NCI-H1048 (cell line): Measurements from ENCODE around the gene MYOF.
"Not testable (repeated sequence)": the region's sequence is repeated elsewhere in the genome, so short reads cannot be mapped to it uniquely, and the experiment has no call there.

ENCODE experiments used
- DNase-seq: peaks from one replicate; lab custom pipeline; 2025; lab: John Stamatoyannopoulos, UW

The MYOF gene

DNA sequence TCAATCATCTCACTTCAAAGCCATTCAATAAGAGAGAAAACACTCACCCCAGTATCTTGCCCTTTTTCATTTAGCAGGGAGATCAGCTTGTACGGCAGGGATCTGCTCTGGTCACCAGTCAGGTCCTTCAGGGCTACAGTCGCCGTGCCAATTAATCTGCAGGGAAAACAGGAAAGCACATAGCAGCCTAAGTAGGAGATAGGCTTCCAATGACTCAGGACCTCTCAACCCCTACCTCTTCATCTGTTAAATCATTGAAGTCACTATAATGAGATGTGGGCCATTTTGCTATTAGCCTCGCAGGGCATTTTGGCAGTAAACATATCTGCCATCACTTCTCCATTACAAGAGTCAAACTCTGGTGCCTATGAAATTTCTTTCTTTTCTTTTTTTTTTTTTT lies 50.8 kb downstream of the MYOF start:
- no peak for DNase-seq

DNA sequence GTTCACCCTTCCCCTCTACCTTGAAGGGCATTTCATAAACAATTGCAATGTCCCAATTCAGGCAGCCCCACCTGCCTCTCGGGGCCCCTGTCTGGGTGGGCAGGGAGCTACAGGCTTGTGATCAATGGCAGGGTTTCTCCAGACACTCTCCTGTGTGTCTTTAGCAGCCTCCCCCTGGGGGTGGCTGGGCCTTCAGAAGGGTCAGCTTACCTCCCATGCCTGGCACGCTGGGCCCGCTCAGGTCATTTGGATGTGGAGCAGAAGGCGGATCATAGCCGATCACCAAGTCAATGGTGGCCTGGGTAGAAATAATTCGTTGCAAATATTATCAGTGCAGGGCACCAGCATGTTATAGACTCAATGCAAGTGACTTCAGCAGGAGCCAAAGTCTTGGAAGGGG lies 56.3 kb downstream of the MYOF start:
- DNase-seq: no peak

DNA sequence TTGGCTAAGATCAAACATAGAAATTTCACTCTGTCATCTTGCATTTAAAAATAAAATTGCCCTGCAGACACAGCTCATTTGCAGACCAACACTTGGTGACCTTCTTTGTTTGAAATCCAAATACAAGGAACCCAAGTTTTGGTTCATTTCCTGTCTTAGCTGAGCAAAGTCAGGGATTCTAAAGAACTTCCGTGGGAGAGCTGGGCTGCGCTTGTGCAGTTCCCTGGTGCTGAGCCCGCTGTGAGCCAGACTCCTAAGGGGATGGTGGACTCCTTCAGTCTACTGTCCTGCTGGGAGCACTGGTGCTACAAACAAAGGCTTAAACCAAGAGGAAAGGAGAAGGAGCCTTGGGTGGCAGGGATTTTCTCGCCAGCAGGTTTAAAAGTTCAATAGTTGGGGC lies 60.0 kb downstream of the MYOF start:
- DNase-seq: no peak

DNA sequence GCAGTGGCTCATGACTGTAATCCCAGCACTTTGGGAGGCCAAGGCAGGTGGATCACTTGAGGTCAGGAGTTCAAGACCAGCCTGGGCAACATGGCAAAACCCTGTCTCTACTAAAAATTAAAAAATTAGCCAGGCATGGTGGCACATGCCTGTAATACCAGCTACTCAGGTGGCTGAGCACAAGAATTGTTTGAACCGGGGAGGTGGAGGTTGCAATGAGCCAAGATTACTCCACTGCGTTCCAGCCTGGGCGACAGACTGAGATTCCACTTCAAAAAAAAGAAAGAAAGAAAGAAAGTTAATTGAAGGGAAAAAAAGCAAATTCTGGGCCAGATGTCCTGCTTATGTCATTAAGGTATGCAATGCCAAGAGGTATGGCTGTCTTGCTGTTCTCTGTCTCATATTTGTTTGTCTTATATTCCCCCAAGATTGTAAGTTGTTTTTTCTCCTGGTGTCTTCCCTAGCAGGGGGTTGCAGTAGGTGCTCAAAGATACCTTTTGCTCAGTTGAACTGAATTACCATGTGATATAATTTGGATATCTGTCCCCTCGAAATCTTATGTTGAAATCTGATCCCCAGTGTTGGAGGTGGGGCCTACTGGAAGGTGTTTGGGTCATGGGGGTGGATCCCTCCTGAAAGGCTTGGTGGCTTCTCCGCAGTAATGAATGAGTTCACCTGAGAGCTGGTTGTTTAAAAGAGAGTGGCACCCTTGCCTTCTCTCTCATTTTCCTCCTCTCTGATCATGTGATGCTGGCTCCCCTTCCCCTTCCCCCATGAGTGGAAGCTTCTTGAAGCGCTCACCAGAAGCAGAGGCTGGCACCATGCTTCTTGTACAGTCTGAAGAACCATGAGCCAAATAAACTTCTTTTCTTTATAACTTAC lies 60.9 kb downstream of the MYOF start:
- DNase-seq: no peak

DNA sequence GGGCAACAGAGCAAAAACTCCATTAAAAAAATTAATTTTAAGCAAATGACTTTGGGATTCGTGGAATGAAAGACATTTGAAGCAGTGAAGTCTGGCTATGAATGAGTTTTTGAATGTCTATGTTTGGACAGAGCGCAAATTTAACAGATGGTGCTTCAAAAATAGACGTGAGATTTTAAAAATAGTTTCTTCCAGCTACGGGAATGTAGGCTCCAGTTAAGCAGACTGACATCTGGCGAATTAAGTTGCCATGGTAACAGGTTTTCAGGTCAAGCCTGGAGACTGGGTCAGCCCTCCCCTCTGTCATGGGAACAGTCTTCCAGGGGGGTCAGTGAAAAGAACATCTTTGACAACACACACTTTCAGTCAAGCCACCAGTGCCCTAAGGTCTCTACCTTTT lies 62.0 kb downstream of the MYOF start:
- DNase-seq: no peak

DNA sequence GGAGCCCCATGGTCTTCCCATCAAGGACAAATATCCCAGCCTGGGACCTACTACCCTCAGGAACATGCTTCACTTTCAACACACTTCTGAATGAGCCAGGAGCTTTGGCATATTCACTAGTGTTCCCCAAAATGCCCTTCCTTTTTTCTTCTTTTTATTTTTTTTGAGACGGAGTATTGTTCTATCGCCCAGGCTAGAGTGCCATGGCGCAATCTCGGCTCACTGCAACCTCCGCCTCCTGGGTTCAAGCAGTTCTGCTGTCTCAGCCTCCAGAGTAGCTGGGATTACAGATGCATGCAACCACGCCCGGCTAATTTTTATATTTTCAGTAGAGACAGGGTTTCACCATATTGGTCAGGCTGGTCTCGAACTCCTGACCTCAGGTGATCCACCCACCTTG lies 63.1 kb downstream of the MYOF start:
- DNase-seq: not testable (repeated sequence)

DNA sequence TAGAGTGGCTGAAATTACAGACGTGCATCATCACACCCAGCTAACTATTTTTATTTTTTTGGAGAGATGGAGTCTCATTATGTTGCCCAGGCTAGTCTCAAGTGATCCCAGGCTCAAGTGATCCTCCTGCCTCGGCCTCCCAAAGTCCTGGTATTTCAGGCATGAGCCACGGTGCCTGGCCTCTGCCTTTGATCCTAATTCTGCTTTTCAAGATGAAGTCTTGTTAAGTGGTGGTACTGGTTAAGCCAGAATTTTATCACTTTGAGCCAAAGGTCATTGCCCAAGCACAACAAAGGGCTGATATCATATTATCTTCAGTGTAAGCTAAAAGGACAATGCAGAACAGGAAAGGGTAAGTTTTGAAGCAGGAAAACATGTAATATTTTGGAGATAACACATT lies 64.2 kb downstream of the MYOF start:
- DNase-seq: no peak

DNA sequence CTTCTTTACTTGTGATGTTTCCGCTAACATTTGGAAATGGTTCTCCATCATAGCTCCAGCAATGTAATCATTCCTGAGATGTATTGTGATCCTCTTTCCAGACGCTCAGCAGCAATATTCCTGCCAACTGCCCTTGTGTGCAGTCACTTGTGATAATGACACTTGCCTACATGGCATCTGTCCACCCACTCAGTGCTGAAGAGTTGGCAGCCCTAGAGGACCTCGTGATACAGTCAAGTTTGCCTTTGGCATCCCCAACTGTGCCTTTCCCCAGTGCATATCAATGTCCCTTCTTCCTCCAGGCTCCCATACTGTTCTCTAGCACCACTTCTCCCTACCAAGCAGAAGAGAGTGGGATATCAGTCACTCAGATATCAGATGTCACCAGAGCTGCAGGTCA lies 64.9 kb downstream of the MYOF start:
- DNase-seq: no peak

DNA sequence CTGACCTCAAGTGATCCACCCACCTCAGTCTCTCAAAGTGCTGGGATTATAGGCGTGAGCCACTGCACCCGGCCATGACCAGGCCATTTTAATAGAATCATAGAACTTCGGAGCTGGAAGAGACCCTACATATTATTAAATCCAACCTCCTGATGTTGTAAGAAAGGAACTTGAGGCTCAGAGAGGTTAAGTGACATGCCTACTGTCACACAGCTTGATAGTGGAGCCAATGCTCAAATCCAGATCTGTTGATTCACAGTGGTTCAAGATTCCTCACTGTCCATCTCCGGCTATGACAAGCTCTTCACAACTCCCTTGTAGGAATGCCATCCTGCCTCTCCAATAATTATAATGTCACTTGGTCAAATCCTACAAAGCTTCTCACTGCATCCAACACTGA lies 65.3 kb downstream of the MYOF start:
- no peak for DNase-seq

DNA sequence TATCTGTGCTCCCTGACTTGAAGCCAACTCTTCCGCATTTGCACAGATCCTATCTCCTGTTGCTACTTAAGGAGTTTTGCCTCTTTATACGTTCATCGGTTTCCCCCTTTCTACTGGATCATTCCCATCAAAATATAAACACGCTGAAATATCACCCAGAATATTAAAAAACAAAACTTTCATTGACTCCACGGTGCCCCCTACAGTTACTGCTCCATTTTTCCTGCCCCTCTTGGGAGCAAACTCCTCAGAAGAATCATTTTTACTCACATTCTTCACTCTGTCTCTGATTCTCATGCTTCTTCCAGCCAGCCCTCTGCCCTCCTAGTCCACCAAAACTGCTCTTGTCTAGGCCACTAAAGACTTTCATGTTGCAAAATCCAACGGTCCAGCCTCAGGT lies 66.4 kb downstream of the MYOF start:
- no peak for DNase-seq

DNA sequence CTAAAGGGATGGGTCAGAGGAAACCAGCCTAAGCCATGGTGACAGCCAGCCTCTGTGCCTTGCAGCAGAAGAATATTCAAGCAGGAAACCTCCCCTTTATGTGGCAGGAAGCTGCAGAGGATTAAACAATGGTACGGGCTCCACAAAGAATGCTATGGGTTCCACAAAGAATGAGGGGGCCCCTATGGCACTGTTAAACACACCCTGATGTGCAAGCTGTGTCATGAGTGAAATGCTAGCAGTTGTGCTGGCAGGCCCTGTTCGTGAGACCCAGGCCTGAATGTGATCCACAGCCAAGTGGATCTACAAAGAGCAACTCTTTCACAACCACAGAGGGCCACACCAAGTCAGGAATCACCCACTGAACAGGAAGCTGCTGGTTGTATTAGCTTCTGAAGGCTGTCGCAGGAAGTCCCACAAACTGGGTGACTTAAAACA lies 68.9 kb downstream of the MYOF start:
- DNase-seq: no peak

DNA sequence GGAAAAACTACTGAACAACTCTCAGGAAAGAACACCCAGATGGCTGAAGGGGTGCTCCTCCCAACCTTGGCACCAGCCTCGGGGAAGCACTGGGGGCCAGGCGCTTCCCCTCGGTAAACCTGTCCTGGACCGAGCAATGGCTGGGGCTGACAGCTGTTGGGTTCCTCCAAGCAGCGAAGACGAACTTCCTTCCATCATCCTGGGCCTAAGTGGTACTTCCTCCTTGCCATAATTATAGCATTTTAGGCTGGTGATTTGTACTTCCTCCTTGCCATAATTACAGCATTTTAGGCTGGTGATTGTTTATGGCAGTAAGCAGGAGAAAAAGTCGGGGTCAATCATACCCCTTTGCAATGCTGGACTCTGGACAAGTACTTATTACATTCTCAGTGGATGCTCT lies 69.3 kb downstream of the MYOF start:
- DNase-seq: no peak

DNA sequence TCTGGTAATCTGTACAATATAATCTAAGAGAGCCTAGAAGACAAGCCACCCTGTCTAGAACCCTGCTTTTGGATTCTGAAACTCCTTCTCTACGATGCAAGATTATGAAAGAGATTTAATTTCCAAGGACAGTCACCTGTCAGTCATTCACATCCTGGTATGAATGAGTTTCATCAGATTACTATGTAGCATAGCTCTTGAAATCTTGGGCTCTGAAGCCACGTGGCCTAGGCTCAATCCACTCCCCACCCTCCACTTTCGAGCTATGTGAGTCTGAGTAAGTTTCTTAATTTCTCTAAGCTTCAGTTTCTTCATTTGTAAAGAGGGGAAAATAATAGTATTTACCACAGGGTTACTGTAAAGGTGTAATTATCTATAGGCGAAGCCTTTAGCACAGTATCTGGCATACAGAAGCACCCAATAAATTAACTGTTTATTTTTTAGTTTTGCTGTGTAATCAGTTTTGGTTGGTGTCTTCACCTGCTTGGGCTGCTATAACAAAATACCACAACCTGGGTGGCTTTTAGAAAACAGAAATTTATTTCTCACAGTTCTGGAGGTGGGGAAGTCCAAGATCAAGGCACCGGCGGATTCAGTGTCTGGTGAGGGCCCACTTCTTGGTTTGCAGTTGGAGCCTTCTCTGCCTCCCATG lies 71.3 kb downstream of the MYOF start:
- no peak for DNase-seq

DNA sequence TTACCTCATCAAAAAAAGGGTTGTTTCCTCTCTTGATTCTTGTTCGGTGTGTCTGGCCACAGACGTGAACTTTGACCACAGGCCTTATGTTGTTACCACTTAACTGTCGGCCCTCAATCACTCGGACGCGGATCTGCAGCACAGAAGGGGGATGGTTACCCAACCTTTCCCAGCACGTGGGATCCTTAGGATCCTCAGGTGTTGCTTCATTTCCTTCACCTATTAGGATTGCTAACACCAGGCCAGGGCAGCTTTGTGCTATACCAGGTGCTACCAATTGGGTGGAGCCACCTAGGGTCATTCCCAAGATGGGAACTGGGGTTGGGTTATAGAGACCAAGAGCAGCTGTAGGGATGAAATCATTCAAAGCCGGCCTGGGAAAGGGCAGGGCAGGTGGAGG lies 73.4 kb downstream of the MYOF start:
- DNase-seq: no peak

DNA sequence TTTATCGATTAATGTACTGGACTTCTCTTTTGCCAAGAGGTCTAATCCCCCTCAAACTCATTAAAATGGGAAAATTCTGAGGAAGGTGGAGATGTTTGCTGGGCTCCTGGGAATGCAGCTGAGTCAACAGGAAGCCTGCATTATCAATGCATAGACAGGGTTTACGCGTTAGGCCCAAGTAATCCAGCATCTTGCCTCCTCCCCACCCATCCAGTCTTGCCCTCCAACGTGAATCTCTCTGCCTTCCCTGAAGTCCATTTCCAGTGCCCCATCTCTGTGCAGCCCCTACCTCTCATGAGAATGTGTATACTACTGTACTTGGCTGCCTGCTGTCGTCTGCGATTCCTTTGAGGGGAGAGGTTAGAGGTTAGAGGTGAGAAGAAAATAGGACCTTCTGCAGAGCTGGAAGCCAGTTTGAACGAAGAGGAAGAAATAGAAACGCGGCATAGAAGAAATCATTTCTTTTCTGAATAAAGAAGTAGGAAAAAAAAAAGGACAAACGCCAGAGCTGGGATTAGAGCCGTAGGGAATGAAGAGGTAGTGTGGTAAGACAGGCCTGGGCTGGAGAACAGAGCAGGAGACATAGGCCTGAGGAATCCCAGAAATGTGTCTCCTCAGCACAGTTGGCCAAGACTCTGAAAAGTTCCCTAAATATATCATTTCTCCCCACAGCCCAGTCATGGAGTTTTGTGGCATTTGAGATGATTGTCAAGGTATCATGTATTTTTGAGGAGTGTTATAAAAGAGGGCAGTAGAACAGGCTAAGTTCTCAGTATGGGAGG lies 75.6 kb downstream of the MYOF start:
- no peak for DNase-seq

DNA sequence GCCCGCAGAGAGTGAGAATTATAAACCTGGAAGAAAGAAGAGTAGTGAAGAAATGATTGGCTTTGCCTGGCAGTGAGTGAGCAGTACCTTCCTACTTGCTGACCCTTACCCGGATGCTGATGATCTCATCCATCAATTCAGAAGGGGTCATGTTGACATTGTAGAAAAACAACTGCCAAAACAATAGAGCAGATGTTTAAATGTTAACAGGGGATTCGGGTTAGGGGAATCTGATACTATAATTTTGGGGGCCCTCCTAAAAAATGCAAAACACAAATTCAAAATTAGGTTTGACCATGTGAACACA lies 78.1 kb downstream of the MYOF start:
- no peak for DNase-seq

DNA sequence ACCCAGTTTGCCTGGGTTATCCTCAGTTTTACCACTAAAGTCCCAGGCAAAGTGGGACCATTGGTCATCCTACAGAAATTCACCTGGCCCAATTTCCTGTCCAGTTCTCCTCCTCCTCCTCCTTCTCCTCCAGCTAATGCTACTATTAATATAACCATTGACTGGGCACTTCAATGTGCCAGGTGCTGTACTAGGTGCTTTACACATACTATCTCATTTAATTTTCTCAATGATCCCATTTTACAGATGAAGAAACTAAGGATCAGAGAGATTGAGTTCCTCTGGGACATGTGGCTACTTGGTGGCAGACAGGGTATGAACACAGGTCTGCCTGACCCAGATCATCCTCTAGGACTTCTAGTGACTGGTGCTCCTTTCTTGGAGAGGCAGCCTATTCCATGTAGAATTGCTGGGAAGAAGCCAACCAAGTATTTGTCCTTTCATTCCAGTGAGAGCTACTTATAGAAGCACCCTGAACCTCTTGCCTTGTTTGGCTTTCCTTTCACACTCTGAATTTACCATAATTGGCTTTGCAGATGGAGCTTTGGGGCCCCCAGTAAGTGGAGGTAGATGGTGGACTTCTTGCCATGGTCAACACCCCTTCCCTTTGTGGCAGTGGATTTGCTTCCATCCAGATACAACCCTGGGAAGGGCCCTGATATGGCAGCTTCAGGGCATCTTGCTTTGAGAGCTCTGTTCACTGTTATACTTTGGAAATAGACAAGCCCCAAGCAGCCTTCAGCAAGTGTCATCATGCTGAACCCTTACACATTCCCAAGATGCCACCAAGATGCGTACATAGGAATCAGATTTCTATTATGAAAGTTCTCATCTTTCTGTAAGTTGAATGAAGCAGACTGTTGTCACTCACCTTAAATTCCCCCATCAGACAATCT lies 78.7 kb downstream of the MYOF start:
- DNase-seq: no peak

DNA sequence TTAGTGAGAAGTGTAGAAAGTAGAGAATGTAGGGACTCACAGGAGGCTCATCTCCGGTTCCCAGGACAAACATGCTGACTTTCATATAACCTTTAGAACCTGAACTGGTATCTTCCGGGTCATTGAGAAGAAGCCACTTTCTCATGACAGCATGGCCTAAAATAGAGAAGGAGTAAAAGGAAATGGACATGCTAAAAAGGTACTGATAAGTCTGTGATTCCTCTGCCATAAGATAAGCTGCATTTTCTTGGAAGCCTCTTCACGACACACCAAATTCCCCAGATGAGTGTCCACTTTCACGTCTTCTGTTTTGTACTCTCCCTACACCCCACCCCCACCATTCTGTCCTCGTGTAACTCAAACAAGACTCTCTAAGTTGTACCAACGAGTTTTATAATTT lies 79.9 kb downstream of the MYOF start:
- DNase-seq: no peak

DNA sequence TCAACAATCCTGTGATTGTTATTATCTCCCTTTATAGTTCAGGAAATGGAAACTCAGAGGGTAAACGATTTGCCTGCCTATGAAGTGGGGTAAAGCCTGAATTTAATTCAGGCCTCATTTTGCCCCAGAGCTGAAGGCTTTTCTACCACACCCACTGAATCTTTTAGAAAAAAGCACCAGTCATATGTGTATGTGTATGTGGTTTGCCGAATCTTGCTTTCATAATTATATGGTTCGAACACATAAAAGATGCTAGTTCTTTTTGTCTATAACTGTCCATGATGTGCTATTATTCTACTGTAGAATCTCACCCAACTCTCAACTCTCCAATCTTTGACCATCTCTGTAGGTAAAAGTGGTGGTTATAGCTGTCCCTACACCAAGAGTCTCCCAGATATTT lies 83.6 kb downstream of the MYOF start:
- DNase-seq: no peak

DNA sequence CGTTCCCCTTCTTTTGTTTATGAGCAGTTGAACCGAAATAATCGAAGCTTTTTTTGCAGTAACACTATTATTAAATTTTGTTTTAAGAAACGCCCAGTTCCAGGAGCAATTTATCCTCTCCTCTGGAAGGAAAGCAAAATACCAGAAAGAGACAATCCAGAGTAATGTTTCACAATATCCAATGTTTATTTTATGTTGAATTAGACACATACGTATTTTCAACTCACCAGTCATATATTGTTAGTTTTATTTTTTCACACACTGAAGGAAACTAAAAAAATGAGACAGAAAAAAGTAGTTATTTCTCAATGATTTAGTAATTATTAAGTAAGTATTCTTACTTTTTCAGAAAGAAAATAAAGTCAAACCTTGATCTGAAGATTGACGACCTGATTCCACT lies 85.1 kb downstream of the MYOF start:
- DNase-seq: no peak

DNA sequence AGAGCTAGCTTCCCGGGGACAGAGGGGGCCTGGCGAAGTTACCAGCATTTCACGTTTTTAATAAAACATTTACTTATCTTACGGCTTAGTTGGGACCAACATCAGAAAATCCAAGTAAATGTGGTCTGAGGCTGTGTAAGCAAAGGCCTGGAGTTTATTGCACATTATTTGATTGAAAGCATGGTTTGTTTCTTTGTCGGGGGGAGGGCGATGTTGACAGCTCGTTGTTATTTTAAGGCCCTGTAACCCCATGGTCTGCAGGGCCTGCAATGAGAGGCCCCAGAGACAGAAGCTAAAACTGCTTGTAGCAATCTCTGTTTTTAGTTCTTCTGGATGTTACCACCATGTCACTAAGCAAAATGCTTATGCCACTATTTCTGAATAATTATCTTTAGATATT lies 88.9 kb downstream of the MYOF start:
- no peak for DNase-seq

DNA sequence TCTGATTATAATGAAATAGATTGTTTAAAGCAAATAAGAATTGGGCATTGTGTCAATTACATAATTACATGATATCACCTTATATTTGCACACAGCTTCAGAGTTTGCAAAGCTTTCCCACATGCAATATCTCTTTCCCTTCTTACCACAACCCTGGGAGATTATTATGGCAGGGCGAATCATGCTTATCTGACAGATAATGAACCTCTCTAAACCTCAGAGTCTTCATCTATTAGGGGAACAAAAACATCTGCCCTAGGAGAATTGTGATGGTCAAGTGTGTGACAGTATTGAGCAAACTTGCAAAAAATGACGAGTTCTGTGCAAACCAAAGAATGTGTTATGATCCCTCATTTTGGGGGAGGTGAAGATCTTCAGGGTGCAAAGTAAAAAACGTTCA lies 90.0 kb downstream of the MYOF start:
- DNase-seq: no peak
